ENCODE results near the gene TRPM2. TPM values are rescaled to one million over a fixed set of nuclear protein-coding genes. Genes with fewer than 3 reads are reported as not detected.

Gene TRPM2
- total and polyA plus RNA-seq, 2 of the 4 experiments (the other 2 are of a cell fraction): not detected

DNA sequence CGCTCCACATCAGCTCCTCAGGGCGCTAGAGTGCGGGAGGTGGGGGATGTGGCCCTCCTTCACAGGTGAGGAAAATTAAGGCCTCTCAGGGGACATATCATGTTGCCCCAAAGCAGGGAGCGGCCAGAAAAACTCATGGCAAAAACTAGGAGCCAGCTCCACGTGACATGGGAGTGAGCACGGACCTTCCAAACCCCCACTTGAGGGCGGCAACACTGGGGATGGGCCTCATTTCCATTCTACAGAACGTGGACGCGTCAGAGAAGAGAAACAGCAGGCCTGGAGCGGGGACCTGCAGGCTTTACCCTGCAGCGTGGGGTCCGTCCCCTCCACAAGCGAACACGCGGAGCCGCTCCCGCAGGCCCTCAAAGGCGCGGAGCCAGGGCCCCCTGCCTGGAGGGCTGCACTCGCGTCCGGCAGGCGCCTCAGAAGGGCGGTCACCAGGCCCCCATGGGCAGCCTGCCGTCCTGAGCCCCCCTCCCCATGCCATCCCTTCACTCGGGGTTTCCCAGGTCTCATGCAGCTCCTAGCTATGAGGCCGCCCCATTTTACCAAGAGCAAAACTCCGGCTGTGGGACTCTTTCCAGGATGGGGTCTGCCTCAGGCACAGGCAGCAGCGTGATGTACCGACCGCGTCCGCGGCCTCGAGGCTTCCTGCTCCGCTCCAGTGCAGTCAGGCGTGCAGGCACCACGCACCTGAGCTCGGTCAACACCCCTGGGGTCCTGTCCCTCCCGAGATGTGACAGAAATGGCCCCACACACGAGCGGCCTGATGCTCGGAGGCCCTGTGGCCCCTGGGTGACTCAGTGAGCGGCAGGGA is 19.7 kb upstream of the TRPM2 start:
- Histone ChIP-seq H3K4me1 (ENCODE audit: control insufficient read depth, insufficient read depth, low read length) (peaks cover 4% of the 10 kb centered on the region), H3K4ac (ENCODE audit: low read depth, low read length) (no peak overlapping the region), H4K91ac (ENCODE audit: insufficient read depth, low read depth, low read length) (no peak overlapping the region), H3K9ac (ENCODE audit: low read depth, low read length) (no peak overlapping the region), H4K20me1 (ENCODE audit: insufficient read depth, low read length) (peaks cover 12% of the 10 kb centered on the region), H2AK5ac (ENCODE audit: low read depth, low read length) (no peak overlapping the region), H3K56ac (ENCODE audit: extremely low read depth, insufficient read depth, low read length) (no peak overlapping the region), H3K14ac (replicated peaks; ENCODE audit: low read depth, low read length) (no peak overlapping the region), H3K23ac (ENCODE audit: low read depth, low read length) (no peak overlapping the region), H3K9me3 (ENCODE audit: control insufficient read depth, insufficient read depth, low read length) (no peaks in the 10 kb centered on the region), H4K5ac (ENCODE audit: low read depth, low read length) (no peak overlapping the region), H3K4me2 (ENCODE audit: low read depth, low read length) (no peak overlapping the region), H2BK15ac (ENCODE audit: low read depth, low read length) (no peak overlapping the region), H2BK20ac (ENCODE audit: low read depth, low read length) (no peak overlapping the region), H2BK5ac (ENCODE audit: low read depth, low read length, poor library complexity, severe bottlenecking) (no peak overlapping the region), H2AK9ac (replicated peaks; ENCODE audit: low read depth, low read length, poor library complexity) (peak overlapping the region; percentile 50), H3K4me3 (ENCODE audit: insufficient read depth, low read depth, low read length) (no peak overlapping the region), H3K18ac (ENCODE audit: low read depth, low read length) (no peak overlapping the region), H3K79me1 (ENCODE audit: low read depth in 1 of 2, low read length in 2 of 2) (peaks cover 0 to 8% of the 10 kb centered on the region in 2 experiments; a peak in 1 of 4 replicates), H4K8ac (ENCODE audit: low read depth in 2 of 2, low read length in 2 of 2) (no peak overlapping the region), H3K27ac (ENCODE audit: insufficient read depth, low read length) (no peak overlapping the region), H2BK120ac (ENCODE audit: low read depth, low read length) (no peak overlapping the region), H3K27me3 (ENCODE audit: control insufficient read depth, insufficient read depth, low read length) (no peaks in the 10 kb centered on the region), H3K36me3 (ENCODE audit: control insufficient read depth, insufficient read depth, low read length) (peaks cover 10% of the 10 kb centered on the region; the same call in 1 of the 2 replicates), H2AFZ (replicated peaks; ENCODE audit: low read length, poor library complexity) (no peak overlapping the region), H3K9me1 (ENCODE audit: insufficient read depth, low read length) (peaks cover 4% of the 10 kb centered on the region; the same call in 1 of the 2 replicates)
- ChIA-PET CTCF (no interaction called here), POLR2A (ENCODE audit: unreplicated experiment) (no interaction called here)
- TF ChIP-seq BHLHE40 (IDR thresholded peaks at IDR 0.05; ENCODE audit: low read depth, low read length) (no peak), MXI1 (IDR thresholded peaks at IDR 0.05; ENCODE audit: borderline replicate concordance, low read depth, low read length) (no peak), RCOR1 (IDR thresholded peaks at IDR 0.05; ENCODE audit: insufficient replicate concordance, low read length) (no peak), CEBPB (IDR thresholded peaks at IDR 0.05; ENCODE audit: low read depth, low read length) (no peak), RAD21 (IDR thresholded peaks at IDR 0.05; ENCODE audit: low read length) (no peak), RFX5 (IDR thresholded peaks at IDR 0.05; ENCODE audit: low read depth, low read length) (no peak), POLR2A (IDR thresholded peaks at IDR 0.05; ENCODE audit: low read depth, low read length) (no peak; the same call in 1 of the 2 replicates), MAZ (IDR thresholded peaks at IDR 0.05; ENCODE audit: borderline replicate concordance, low read depth, low read length) (no peak), CHD1 (IDR thresholded peaks at IDR 0.05; ENCODE audit: low read depth, low read length) (no peak)
- TF ChIP-seq, protein P1, sequence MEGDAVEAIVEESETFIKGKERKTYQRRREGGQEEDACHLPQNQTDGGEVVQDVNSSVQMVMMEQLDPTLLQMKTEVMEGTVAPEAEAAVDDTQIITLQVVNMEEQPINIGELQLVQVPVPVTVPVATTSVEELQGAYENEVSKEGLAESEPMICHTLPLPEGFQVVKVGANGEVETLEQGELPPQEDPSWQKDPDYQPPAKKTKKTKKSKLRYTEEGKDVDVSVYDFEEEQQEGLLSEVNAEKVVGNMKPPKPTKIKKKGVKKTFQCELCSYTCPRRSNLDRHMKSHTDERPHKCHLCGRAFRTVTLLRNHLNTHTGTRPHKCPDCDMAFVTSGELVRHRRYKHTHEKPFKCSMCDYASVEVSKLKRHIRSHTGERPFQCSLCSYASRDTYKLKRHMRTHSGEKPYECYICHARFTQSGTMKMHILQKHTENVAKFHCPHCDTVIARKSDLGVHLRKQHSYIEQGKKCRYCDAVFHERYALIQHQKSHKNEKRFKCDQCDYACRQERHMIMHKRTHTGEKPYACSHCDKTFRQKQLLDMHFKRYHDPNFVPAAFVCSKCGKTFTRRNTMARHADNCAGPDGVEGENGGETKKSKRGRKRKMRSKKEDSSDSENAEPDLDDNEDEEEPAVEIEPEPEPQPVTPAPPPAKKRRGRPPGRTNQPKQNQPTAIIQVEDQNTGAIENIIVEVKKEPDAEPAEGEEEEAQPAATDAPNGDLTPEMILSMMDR (conservative IDR thresholded peaks at IDR 0.05; ENCODE audit: low read depth, low read length): no peak
- TF ChIP-seq, protein P2, sequence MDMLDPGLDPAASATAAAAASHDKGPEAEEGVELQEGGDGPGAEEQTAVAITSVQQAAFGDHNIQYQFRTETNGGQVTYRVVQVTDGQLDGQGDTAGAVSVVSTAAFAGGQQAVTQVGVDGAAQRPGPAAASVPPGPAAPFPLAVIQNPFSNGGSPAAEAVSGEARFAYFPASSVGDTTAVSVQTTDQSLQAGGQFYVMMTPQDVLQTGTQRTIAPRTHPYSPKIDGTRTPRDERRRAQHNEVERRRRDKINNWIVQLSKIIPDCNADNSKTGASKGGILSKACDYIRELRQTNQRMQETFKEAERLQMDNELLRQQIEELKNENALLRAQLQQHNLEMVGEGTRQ (IDR thresholded peaks at IDR 0.05; ENCODE audit: low read depth, low read length): no peak
- TF ChIP-seq, protein P3, sequence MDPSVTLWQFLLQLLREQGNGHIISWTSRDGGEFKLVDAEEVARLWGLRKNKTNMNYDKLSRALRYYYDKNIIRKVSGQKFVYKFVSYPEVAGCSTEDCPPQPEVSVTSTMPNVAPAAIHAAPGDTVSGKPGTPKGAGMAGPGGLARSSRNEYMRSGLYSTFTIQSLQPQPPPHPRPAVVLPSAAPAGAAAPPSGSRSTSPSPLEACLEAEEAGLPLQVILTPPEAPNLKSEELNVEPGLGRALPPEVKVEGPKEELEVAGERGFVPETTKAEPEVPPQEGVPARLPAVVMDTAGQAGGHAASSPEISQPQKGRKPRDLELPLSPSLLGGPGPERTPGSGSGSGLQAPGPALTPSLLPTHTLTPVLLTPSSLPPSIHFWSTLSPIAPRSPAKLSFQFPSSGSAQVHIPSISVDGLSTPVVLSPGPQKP (IDR thresholded peaks at IDR 0.05; ENCODE audit: borderline replicate concordance, low read depth, low read length): no peak
- BruUV-seq (replicated peaks): no TSS peak
- 66% methylated on average over 40 of the region's 45 CpGs; no CpG with 5 or more reads in 1 of the 2 experiments for WGBS, 2 experiments (ENCODE audit: extremely low coverage in 2 of 2, insufficient read length in 1 of 2)
- DNase-seq: no peak
- dilution Hi-C loops (cut with HindIII; ENCODE audit: low sequenced_read_pairs, unreplicated experiment) (no loop called here), in situ Hi-C loops (cut with MboI; ENCODE audit: low sequenced_read_pairs) (no loop called here), intact Hi-C loops (cut with micrococcal nuclease) (loop anchor here (10.0 kb wide), 1 partner anchor 151 kb away; no protein-coding TSS in a partner anchor)
- no peak for ATAC-seq (ENCODE audit: low read depth)

Measured in IMR-90 (cell line).